IMR-90 (cell line): ENCODE data around the gene ELMO1. TPM values are rescaled to one million over a fixed set of nuclear protein-coding genes. Genes with fewer than 3 reads are reported as not detected.

Experiments used
- ATAC-seq: fragments of 200-7000 bp; cut with Tn5 transposase; 2 replicates; pipeline ENCODE4 v1.9.1; 2020; ENCODE audit warnings: low read depth, mild to moderate bottlenecking, moderate library complexity
- BruUV-seq: library from RNA; stranded (reverse); fragments of 400-500 nt; replicated peaks from 2 replicates; lab custom pipeline; 2021; lab: Mats Ljungman, UMichigan
- CTCF ChIA-PET: fragments of 300-600 bp; formaldehyde crosslinking; extraction: SDS; loops from one replicate; lab custom pipeline; 2021; ENCODE audit warnings: antibody characterized with exemption; lab: Yijun Ruan, JAX
- POLR2A ChIA-PET: fragments of 300-600 bp; sonication (Branson Sonifier 250); formaldehyde crosslinking; loops from one replicate; lab custom pipeline; 2022; ENCODE audit warnings: antibody characterized with exemption; ENCODE audit not compliant: unreplicated experiment; lab: Charles Lee
- DNase-seq: peaks from one replicate; pipeline ENCODE4 v3.0.0; 2013
- H2AFZ ChIP-seq: replicated peaks from 2 replicates; pipeline ENCODE3; 2013; ENCODE audit warnings: low read length, mild to moderate bottlenecking; ENCODE audit not compliant: poor library complexity
- H2AK5ac ChIP-seq: 2 replicates; pipeline ENCODE4 v1.6.1; 2013; ENCODE audit warnings: low read depth, low read length, inconsistent platforms
- H2AK9ac ChIP-seq: replicated peaks from 2 replicates; pipeline ENCODE3; 2013; ENCODE audit warnings: mild to moderate bottlenecking, low read depth, low read length, moderate library complexity; ENCODE audit not compliant: poor library complexity
- H2BK120ac ChIP-seq: 2 replicates; pipeline ENCODE4 v1.6.1; 2013; ENCODE audit warnings: low read depth, low read length, inconsistent platforms
- H2BK15ac ChIP-seq: 3 replicates; pipeline ENCODE4 v1.6.1; 2013; ENCODE audit warnings: low read depth, low read length, inconsistent platforms
- H2BK20ac ChIP-seq: 2 replicates; pipeline ENCODE4 v1.6.1; 2013; ENCODE audit warnings: low read depth, mild to moderate bottlenecking, inconsistent platforms, low read length, moderate library complexity
- H2BK5ac ChIP-seq: 2 replicates; pipeline ENCODE4 v1.6.1; 2013; ENCODE audit warnings: mild to moderate bottlenecking, low read depth, low read length, inconsistent platforms; ENCODE audit not compliant: poor library complexity, severe bottlenecking
- H3K14ac ChIP-seq: replicated peaks from 2 replicates; pipeline ENCODE4 v1.6.1; 2013; ENCODE audit warnings: low read depth, low read length, inconsistent platforms
- H3K18ac ChIP-seq: 2 replicates; pipeline ENCODE4 v1.6.1; 2013; ENCODE audit warnings: low read depth, low read length, control low read depth
- H3K23ac ChIP-seq: 2 replicates; pipeline ENCODE4 v1.6.1; 2013; ENCODE audit warnings: low read depth, low read length, inconsistent platforms
- H3K27ac ChIP-seq: 2 replicates; pipeline ENCODE4 v1.5.1; 2013; ENCODE audit warnings: mild to moderate bottlenecking, control low read depth, low read length; ENCODE audit not compliant: insufficient read depth
- H3K27me3 ChIP-seq: 2 replicates; pipeline ENCODE4 v1.6.1; 2013; ENCODE audit warnings: low read length; ENCODE audit not compliant: control insufficient read depth, insufficient read depth
- H3K36me3 ChIP-seq: 2 replicates; pipeline ENCODE4 v1.6.1; 2013; ENCODE audit warnings: low read length, mixed read lengths; ENCODE audit not compliant: control insufficient read depth, insufficient read depth
- H3K4ac ChIP-seq: 2 replicates; pipeline ENCODE4 v1.6.1; 2013; ENCODE audit warnings: low read depth, low read length, inconsistent platforms
- H3K4me1 ChIP-seq: 2 replicates; pipeline ENCODE4 v1.6.1; 2013; ENCODE audit warnings: low read length, mixed read lengths; ENCODE audit not compliant: control insufficient read depth, insufficient read depth
- H3K4me2 ChIP-seq: 2 replicates; pipeline ENCODE4 v1.6.1; 2013; ENCODE audit warnings: low read depth, mild to moderate bottlenecking, control low read depth, low read length, moderate library complexity
- H3K4me3 ChIP-seq: 2 replicates; pipeline ENCODE4 v1.5.1; 2013; ENCODE audit warnings: low read depth, mild to moderate bottlenecking, control low read depth, low read length, moderate library complexity; ENCODE audit not compliant: insufficient read depth
- H3K56ac ChIP-seq: 2 replicates; pipeline ENCODE4 v1.6.1; 2013; ENCODE audit warnings: low read length, inconsistent platforms; ENCODE audit not compliant: insufficient read depth; ENCODE audit errors: extremely low read depth
- H3K79me1 ChIP-seq, 2 experiments: 2 replicates each; pipeline ENCODE4 v1.6.1; 2013; ENCODE audit warnings: low read length in 2 of 2, inconsistent platforms in 1 of 2, low read depth in 1 of 2
- H3K9ac ChIP-seq: 2 replicates; pipeline ENCODE4 v1.6.1; 2013; ENCODE audit warnings: low read depth, low read length, control low read depth
- H3K9me1 ChIP-seq: 2 replicates; pipeline ENCODE4 v1.6.1; 2013; ENCODE audit warnings: low read length, inconsistent platforms; ENCODE audit not compliant: insufficient read depth
- H3K9me3 ChIP-seq: 2 replicates; pipeline ENCODE4 v1.6.1; 2013; ENCODE audit warnings: low read length; ENCODE audit not compliant: control insufficient read depth, insufficient read depth
- H4K20me1 ChIP-seq: 2 replicates; pipeline ENCODE4 v1.6.1; 2013; ENCODE audit warnings: low read length, inconsistent platforms; ENCODE audit not compliant: insufficient read depth
- H4K5ac ChIP-seq: 2 replicates; pipeline ENCODE4 v1.6.1; 2013; ENCODE audit warnings: mild to moderate bottlenecking, low read depth, low read length, control low read depth
- H4K8ac ChIP-seq, 2 experiments: 2 replicates each; pipeline ENCODE4 v1.6.1; 2013; ENCODE audit warnings: low read depth in 2 of 2, low read length in 2 of 2, control low read depth in 1 of 2, inconsistent platforms in 1 of 2
- H4K91ac ChIP-seq: 2 replicates; pipeline ENCODE4 v1.6.1; 2013; ENCODE audit warnings: low read depth, low read length, inconsistent platforms; ENCODE audit not compliant: insufficient read depth
- CTCF ChIP-seq: conservative IDR thresholded peaks from 2 replicates; pipeline ENCODE4 v1.5.1; 2012; ENCODE audit warnings: mild to moderate bottlenecking, low read depth, low read length, improper control_type of control experiment
- WGBS, 2 experiments: methylation state at CpG; one replicate each; pipeline versions ENCODE4 v1.1.5 to v1.1.7; 2013; ENCODE audit warnings: missing lambda C conversion rate in 2 of 2; ENCODE audit not compliant: insufficient read length in 1 of 2; ENCODE audit errors: extremely low coverage in 2 of 2; 5-methylcytosine and 5-hydroxymethylcytosine counted together
- dilution Hi-C: fragments of 300-500 bp; cut with HindIII; formaldehyde crosslinking; loops from one replicate; pipeline ENCODE4 v1.14.3; 2018; ENCODE audit warnings: low sequenced_read_pairs; ENCODE audit not compliant: unreplicated experiment
- in situ Hi-C: fragments of 300-500 bp; cut with MboI; formaldehyde crosslinking; loops from 3 replicates; pipeline ENCODE4 v1.14.3; 2019; ENCODE audit warnings: low sequenced_read_pairs, inconsistent platforms, mixed read lengths
- intact Hi-C: fragments of 100-400 bp; cut with micrococcal nuclease; formaldehyde crosslinking; loops from 2 replicates; pipeline ENCODE4 v1.10.0; 2022
- polyA plus RNA-seq, 3 experiments: library from polyadenylated mRNA; depleted of rRNA; stranded (reverse); fragments of >200 nt; gene quantifications; 2 replicates each; pipeline ENCODE4 v1.2.3, GENCODE V29; 2012; ENCODE audit warnings: low replicate concordance in 1 of 3
- total RNA-seq: library from RNA; depleted of rRNA; stranded (reverse); fragments of >200 nt; gene quantifications from 2 replicates; pipeline ENCODE4 v1.2.3, GENCODE V29; 2012

ELMO1 gene
- total and polyA plus RNA-seq, 2 of the 4 experiments (the other 2 are of a cell fraction): 0.03 TPM; not detected in 1

GRCh38 chr7:37097276-37097675, 351.4 kb downstream of the ELMO1 start:
- H3K27me3 ChIP-seq: no peaks in the 10 kb centered on the region
- no peaks in the 10 kb centered on the region for H3K9me1 ChIP-seq
- H4K91ac ChIP-seq: no peak overlapping the region
- H3K56ac ChIP-seq: no peak overlapping the region
- DNase-seq (no peak), ATAC-seq (no peak)
- no peak overlapping the region for H3K4me3 ChIP-seq
- H4K5ac ChIP-seq: no peak overlapping the region
- no peak overlapping the region for H3K27ac ChIP-seq
- H3K23ac ChIP-seq: no peak overlapping the region
- H3K36me3 ChIP-seq: no peaks in the 10 kb centered on the region
- no peak overlapping the region for H3K4me2 ChIP-seq
- no peak overlapping the region for H2BK5ac ChIP-seq
- intact Hi-C loops: no loop called here
- POLR2A ChIA-PET: no interaction called here
- no peaks in the 10 kb centered on the region for H4K20me1 ChIP-seq
- H2AK9ac ChIP-seq: no peak overlapping the region
- H3K4me1 ChIP-seq: no peaks in the 10 kb centered on the region
- TF ChIP-seq CTCF: no peak
- dilution Hi-C loops: no loop called here
- no CpG with 5 or more reads among the region's 8 CpGs for WGBS, 2 experiments
- no peak overlapping the region for H3K9ac ChIP-seq
- CTCF ChIA-PET: interaction anchor here (1.8 kb wide), 1 partner anchor 85 kb away, joined by 4 read pairs; no protein-coding TSS in a partner anchor
- no TSS peak for BruUV-seq
- H2BK120ac ChIP-seq: no peak overlapping the region
- no peak overlapping the region for H2AK5ac ChIP-seq
- H2BK15ac ChIP-seq: no peak overlapping the region
- no peak overlapping the region for H3K14ac ChIP-seq
- no peak overlapping the region for H2BK20ac ChIP-seq
- no peak overlapping the region for H4K8ac ChIP-seq
- no peak overlapping the region for H3K4ac ChIP-seq
- H3K9me3 ChIP-seq: no peaks in the 10 kb centered on the region
- in situ Hi-C loops: no loop called here
- no peak overlapping the region for H2AFZ ChIP-seq
- no peak overlapping the region for H3K18ac ChIP-seq
- no peaks in the 10 kb centered on the region for H3K79me1 ChIP-seq
